HEK293 (cell line): ENCODE data around the gene PFKM.

Experiments used
- CTCF ChIA-PET: fragments of 350-600 bp; formaldehyde crosslinking; extraction: SDS; loops from one replicate; lab custom pipeline; 2021; ENCODE audit warnings: antibody characterized with exemption; lab: Yijun Ruan, JAX
- POLR2A ChIA-PET: fragments of 300-600 bp; formaldehyde crosslinking; extraction: SDS; loops from one replicate; lab custom pipeline; 2020; ENCODE audit warnings: antibody characterized with exemption, inconsistent platforms; lab: Yijun Ruan, JAX
- H3K27ac ChIP-seq: fragments of 200-500 bp; sonication (Bioruptor generic); 2 replicates; pipeline ENCODE4 v1.5.1; 2014; ENCODE audit warnings: low read depth, low read length, control low read depth, inconsistent platforms; ENCODE audit errors: extremely low read depth
- H3K36me3 ChIP-seq, 2 experiments: fragments of 200-500 bp in 1 of 2; sonication (Bioruptor generic) in 1 of 2; 1 replicate in 1 of 2; 2 replicates in 1 of 2; pipeline ENCODE4 v1.5.1; 2014 to 2017; ENCODE audit warnings: inconsistent platforms in 2 of 2, low read length in 2 of 2; ENCODE audit not compliant: control insufficient read depth in 2 of 2, insufficient read depth in 1 of 2
- H3K4me1 ChIP-seq: fragments of 200-500 bp; sonication (Bioruptor generic); 2 replicates; pipeline ENCODE4 v1.5.1; 2014; ENCODE audit warnings: mild to moderate bottlenecking, low read length, inconsistent platforms; ENCODE audit not compliant: control insufficient read depth, insufficient read depth
- H3K4me3 ChIP-seq: 2 replicates; pipeline ENCODE4 v1.5.1; 2011; ENCODE audit warnings: low read depth, mild to moderate bottlenecking, control low read depth, low read length, moderate library complexity
- H3K9me3 ChIP-seq: fragments of 200-500 bp; sonication (Bioruptor generic); 2 replicates; pipeline ENCODE4 v1.5.1; 2014; ENCODE audit warnings: low read depth, low read length, inconsistent platforms; ENCODE audit not compliant: control insufficient read depth, insufficient read depth
- CTCF ChIP-seq: fragments of 450-650 bp; formaldehyde crosslinking; IDR thresholded peaks from 2 replicates; pipeline ENCODE4 v1.5.1; 2016; ENCODE audit warnings: missing biosample characterization, missing genetic modification characterization
- HIC1 ChIP-seq: fragments of 450-650 bp; formaldehyde crosslinking; IDR thresholded peaks from 2 replicates; pipeline ENCODE4 v1.5.1; 2016; ENCODE audit warnings: missing biosample characterization, missing genetic modification characterization
- INSM2 ChIP-seq: fragments of 450-650 bp; formaldehyde crosslinking; IDR thresholded peaks from 2 replicates; pipeline ENCODE4 v1.5.1; 2016; ENCODE audit warnings: missing biosample characterization, missing genetic modification characterization
- PBX3 ChIP-seq: sonication (generic); formaldehyde crosslinking; IDR thresholded peaks from 2 replicates; pipeline ENCODE4 v1.8.1; 2022; ENCODE audit warnings: mild to moderate bottlenecking, moderate library complexity, missing genetic modification reagents
- REST ChIP-seq: fragments of 450-650 bp; formaldehyde crosslinking; IDR thresholded peaks from 2 replicates; pipeline ENCODE4 v1.5.1; 2016; ENCODE audit warnings: missing biosample characterization, missing genetic modification characterization
- SALL2 ChIP-seq: fragments of 450-650 bp; formaldehyde crosslinking; IDR thresholded peaks from 2 replicates; pipeline ENCODE4 v1.5.0; 2017; ENCODE audit warnings: missing biosample characterization, mild to moderate bottlenecking, missing genetic modification characterization, borderline replicate concordance
- TRIM28 ChIP-seq: IDR thresholded peaks from 2 replicates; pipeline ENCODE4 v1.6.1; 2011; ENCODE audit warnings: low read length, control low read depth, borderline replicate concordance
- ZBTB21 ChIP-seq: fragments of 450-650 bp; formaldehyde crosslinking; IDR thresholded peaks from 2 replicates; pipeline ENCODE4 v1.5.1; 2017; ENCODE audit warnings: missing biosample characterization, missing genetic modification characterization
- ZBTB49 ChIP-seq: fragments of 450-650 bp; formaldehyde crosslinking; IDR thresholded peaks from 2 replicates; pipeline ENCODE4 v1.5.1; 2016; ENCODE audit warnings: missing biosample characterization, missing genetic modification characterization, low read depth
- ZBTB8A ChIP-seq: fragments of 450-650 bp; formaldehyde crosslinking; IDR thresholded peaks from 2 replicates; pipeline ENCODE4 v1.5.1; 2016; ENCODE audit warnings: missing biosample characterization, missing genetic modification characterization
- ZFHX2 ChIP-seq: fragments of 450-650 bp; formaldehyde crosslinking; conservative IDR thresholded peaks from 2 replicates; pipeline ENCODE4 v1.5.1; 2016; ENCODE audit warnings: missing biosample characterization, missing genetic modification characterization
- ZNF19 ChIP-seq: fragments of 450-650 bp; formaldehyde crosslinking; IDR thresholded peaks from 2 replicates; pipeline ENCODE4; 2016; ENCODE audit warnings: missing biosample characterization, missing genetic modification characterization, low read depth
- ZNF2 ChIP-seq: fragments of 450-650 bp; formaldehyde crosslinking; IDR thresholded peaks from 2 replicates; pipeline ENCODE4 v1.5.1; 2016; ENCODE audit warnings: missing biosample characterization, missing genetic modification characterization
- ZNF221 ChIP-seq: fragments of 450-650 bp; formaldehyde crosslinking; IDR thresholded peaks from 2 replicates; pipeline ENCODE4 v1.5.1; 2017; ENCODE audit warnings: missing biosample characterization, missing genetic modification characterization, borderline replicate concordance
- ZNF239 ChIP-seq: fragments of 450-650 bp; formaldehyde crosslinking; IDR thresholded peaks from 2 replicates; pipeline ENCODE4 v1.5.1; 2016; ENCODE audit warnings: missing biosample characterization, missing genetic modification characterization
- ZNF366 ChIP-seq: fragments of 450-650 bp; formaldehyde crosslinking; conservative IDR thresholded peaks from 2 replicates; pipeline ENCODE4 v1.5.1; 2016; ENCODE audit warnings: missing biosample characterization, missing genetic modification characterization
- ZNF488 ChIP-seq: fragments of 450-650 bp; formaldehyde crosslinking; IDR thresholded peaks from 2 replicates; pipeline ENCODE4 v1.5.1; 2016; ENCODE audit warnings: missing biosample characterization, missing genetic modification characterization
- ZNF610 ChIP-seq: fragments of 450-650 bp; formaldehyde crosslinking; IDR thresholded peaks from 2 replicates; pipeline ENCODE4 v1.5.1; 2016; ENCODE audit warnings: missing biosample characterization, missing genetic modification characterization, borderline replicate concordance
- ZNF707 ChIP-seq: fragments of 450-650 bp; formaldehyde crosslinking; IDR thresholded peaks from 2 replicates; pipeline ENCODE4 v1.5.1; 2016; ENCODE audit warnings: missing biosample characterization, missing genetic modification characterization
- ZNF776 ChIP-seq: fragments of 450-650 bp; formaldehyde crosslinking; IDR thresholded peaks from 2 replicates; pipeline ENCODE4 v1.5.0; 2017; ENCODE audit warnings: missing biosample characterization, missing genetic modification characterization, borderline replicate concordance
- ZNF785 ChIP-seq: fragments of 450-650 bp; formaldehyde crosslinking; IDR thresholded peaks from 2 replicates; pipeline ENCODE4 v1.5.1; 2016; ENCODE audit warnings: missing biosample characterization, missing genetic modification characterization
- ZSCAN23 ChIP-seq: fragments of 450-650 bp; formaldehyde crosslinking; IDR thresholded peaks from 2 replicates; pipeline ENCODE4 v1.5.1; 2016; ENCODE audit warnings: missing biosample characterization, missing genetic modification characterization

PFKM gene

GRCh38 chr12:48163150-48163747 lies 44.1 kb downstream of the PFKM start:
- POLR2A ChIA-PET, result no interaction called here
- Histone ChIP-seq H3K27ac (no peak overlapping the region), H3K4me3 (no peak overlapping the region), H3K36me3 (no peaks in the 10 kb centered on the region), H3K9me3 (no peaks in the 10 kb centered on the region), H3K4me1 (no peaks in the 10 kb centered on the region)
- TF ChIP-seq SALL2 (no peak), ZNF610 (tag by site-specific recombination) (no peak), ZBTB8A (tag by site-specific recombination) (no peak), ZSCAN23 (no peak), ZBTB21 (tag by site-specific recombination) (no peak), ZNF707 (tag by site-specific recombination) (no peak), ZFHX2 (no peak), ZNF19 (tag by site-specific recombination) (no peak), ZNF488 (no peak), REST (tag by site-specific recombination) (no peak), ZNF366 (tag by site-specific recombination) (no peak), ZNF2 (no peak), ZNF776 (tag by site-specific recombination) (no peak), ZNF239 (tag by site-specific recombination) (no peak), TRIM28 (no peak), ZNF785 (tag by site-specific recombination) (no peak)
- CTCF ChIA-PET, result interaction anchor here (0.7 to 3.6 kb wide), 12 partner anchors 9 to 455 kb away, joined by 3 to 19 read pairs (median 6); partner anchors contain the start of gene TMEM106C

- Histone ChIP-seq H3K36me3 (no peaks in the 10 kb centered on the region), H3K4me3 (no peak overlapping the region), H3K9me3 (no peaks in the 10 kb centered on the region), H3K27ac (no peak overlapping the region), H3K4me1 (no peaks in the 10 kb centered on the region)
- POLR2A ChIA-PET, result no interaction called here
- CTCF ChIA-PET, result interaction anchor here (0.6 to 3.8 kb wide), 31 partner anchors 9 to 952 kb away, joined by 3 to 19 read pairs (median 4); partner anchors contain the start of gene TMEM106C
- TF ChIP-seq ZNF221 (tag by site-specific recombination) (no peak), INSM2 (tag by site-specific recombination) (no peak), CTCF (tag by site-specific recombination) (no peak), HIC1 (tag by site-specific recombination) (no peak), ZBTB49 (tag by site-specific recombination) (no peak), PBX3 (CRISPR knock-in tag) (no peak)
These were observed 45.3 kb downstream of the PFKM start for GRCh38 chr12:48164451-48164850.
